H1 (cell line): ENCODE measurements around the gene SRMS. TPM values are rescaled to one million over a fixed set of nuclear protein-coding genes. Genes with fewer than 3 reads are reported as not detected.
A peak's percentile ranks its signal among the peaks of the same experiment; 100 is the strongest.

Experiments
- CTCF ChIA-PET: fragments of 300-600 bp; sonication (Branson Sonifier 250); formaldehyde crosslinking; loops from one replicate; lab custom pipeline; 2021; ENCODE audit not compliant: partially characterized antibody; lab: Charles Lee
- POLR2A ChIA-PET: fragments of 300-600 bp; sonication (Branson Sonifier 250); formaldehyde crosslinking; loops from one replicate; lab custom pipeline; 2021; ENCODE audit warnings: inconsistent platforms; ENCODE audit not compliant: partially characterized antibody; lab: Charles Lee
- DNase-seq, 2 experiments: peaks; one replicate each; pipeline versions ENCODE4 v3.0.0 to v3.0.0-alpha.2; 2010 to 2022; ENCODE audit warnings: low spot score in 2 of 2, low read depth in 1 of 2, mixed read lengths in 1 of 2
- FAIRE-seq: peaks from 2 replicates; lab custom pipeline; 2011; peaks lifted over from hg19 to GRCh38; lab: Jason Lieb, UNC
- H2AFZ ChIP-seq: 2 replicates; pipeline ENCODE4 v1.8.1; 2012; ENCODE audit warnings: low read length, inconsistent platforms
- H2AK5ac ChIP-seq: 2 replicates; pipeline ENCODE4 v1.6.1; 2013; ENCODE audit warnings: low read depth, low read length
- H2BK120ac ChIP-seq: replicated peaks from 2 replicates; pipeline ENCODE3; 2013; ENCODE audit warnings: low read depth, low read length, inconsistent platforms
- H2BK12ac ChIP-seq: 2 replicates; pipeline ENCODE4 v1.6.1; 2013; ENCODE audit warnings: low read depth, low read length
- H2BK15ac ChIP-seq: 2 replicates; pipeline ENCODE4 v1.6.1; 2013; ENCODE audit warnings: low read length
- H2BK20ac ChIP-seq: 2 replicates; pipeline ENCODE4 v1.6.1; 2013; ENCODE audit warnings: low read length
- H2BK5ac ChIP-seq: 2 replicates; pipeline ENCODE4 v1.6.1; 2013; ENCODE audit warnings: low read depth, low read length
- H3K14ac ChIP-seq: 2 replicates; pipeline ENCODE4 v1.6.1; 2013; ENCODE audit warnings: inconsistent platforms; ENCODE audit not compliant: insufficient read length
- H3K18ac ChIP-seq: 2 replicates; pipeline ENCODE4 v1.6.1; 2013; ENCODE audit warnings: low read length; ENCODE audit errors: extremely low read depth
- H3K23ac ChIP-seq: 2 replicates; pipeline ENCODE4 v1.6.1; 2013; ENCODE audit warnings: inconsistent platforms; ENCODE audit not compliant: insufficient read length
- H3K23me2 ChIP-seq: 2 replicates; pipeline ENCODE4 v1.6.1; 2013; ENCODE audit warnings: low read depth, low read length
- H3K27ac ChIP-seq: 2 replicates; pipeline ENCODE4 v1.6.1; 2011; ENCODE audit warnings: low read depth, low read length, inconsistent platforms
- H3K27me3 ChIP-seq, 4 experiments: replicated peaks in 1 of 4; 1 replicate in 1 of 4; 2 replicates in 3 of 4; pipeline versions ENCODE4 v1.6.1 to v1.8.1; 2011 to 2013; ENCODE audit warnings: low read length in 3 of 4, mild to moderate bottlenecking in 3 of 4, inconsistent platforms in 2 of 4, mixed read lengths in 2 of 4, moderate library complexity in 1 of 4; ENCODE audit not compliant: control insufficient read depth in 3 of 4, insufficient read depth in 3 of 4; ENCODE audit errors: extremely low read depth in 1 of 4
- H3K36me3 ChIP-seq, 4 experiments: 2 replicates each; pipeline versions ENCODE4 v1.6.1 to v1.8.1; 2011 to 2013; ENCODE audit warnings: mild to moderate bottlenecking in 4 of 4, low read length in 3 of 4, moderate library complexity in 2 of 4, control low read depth in 1 of 4, inconsistent platforms in 1 of 4; ENCODE audit not compliant: insufficient read depth in 4 of 4, control insufficient read depth in 2 of 4
- H3K4ac ChIP-seq: replicated peaks from 2 replicates; pipeline ENCODE3; 2013; ENCODE audit warnings: low read length, low read depth, mixed read lengths, inconsistent platforms; ENCODE audit not compliant: insufficient read length
- H3K4me1 ChIP-seq, 4 experiments: replicated peaks in 1 of 4; 1 replicate in 1 of 4; 2 replicates in 3 of 4; pipeline versions ENCODE4 v1.6.1 to v1.8.1; 2011 to 2013; ENCODE audit warnings: low read length in 3 of 4, inconsistent platforms in 2 of 4, mixed read lengths in 1 of 4; ENCODE audit not compliant: insufficient read depth in 4 of 4, control insufficient read depth in 3 of 4
- H3K4me2 ChIP-seq, 2 experiments: 2 replicates each; pipeline versions ENCODE4 v1.6.1 to v1.8.1; 2011 to 2013; ENCODE audit warnings: low read depth in 2 of 2, low read length in 2 of 2, control low read depth in 1 of 2, inconsistent platforms in 1 of 2, mild to moderate bottlenecking in 1 of 2; ENCODE audit not compliant: insufficient read depth in 1 of 2
- H3K4me3 ChIP-seq, 4 experiments: fragments of 200-600, 300-600 bp in 1 of 4; sonication (generic), shearing (Covaris generic), sonication (Bioruptor Twin) in 1 of 4; 2 replicates each; pipeline versions ENCODE4 v1.5.1 to v1.8.1; 2011 to 2016; ENCODE audit warnings: low read length in 4 of 4, low read depth in 3 of 4, control low read depth in 2 of 4, inconsistent platforms in 2 of 4, mild to moderate bottlenecking in 2 of 4, mixed read lengths in 1 of 4, moderate library complexity in 1 of 4; ENCODE audit not compliant: insufficient read depth in 2 of 4; ENCODE audit errors: extremely low read depth in 1 of 4
- H3K56ac ChIP-seq: replicated peaks from 2 replicates; pipeline ENCODE3; 2013; ENCODE audit warnings: low read depth, mild to moderate bottlenecking, mixed read lengths, low read length, inconsistent platforms; ENCODE audit not compliant: insufficient read length
- H3K79me1 ChIP-seq: 2 replicates; pipeline ENCODE4 v1.6.1; 2013; ENCODE audit warnings: low read depth, low read length, control low read depth
- H3K79me2 ChIP-seq, 2 experiments: 2 replicates each; pipeline versions ENCODE4 v1.6.1 to v1.8.1; 2012 to 2013; ENCODE audit warnings: low read length in 2 of 2, mild to moderate bottlenecking in 2 of 2, inconsistent platforms in 1 of 2; ENCODE audit not compliant: insufficient read depth in 2 of 2, control insufficient read depth in 1 of 2
- H3K9ac ChIP-seq, 4 experiments: replicated peaks in 1 of 4; 1 replicate in 1 of 4; 2 replicates in 3 of 4; pipeline versions ENCODE4 v1.6.1 to v1.8.1; 2011 to 2013; ENCODE audit warnings: low read depth in 3 of 4, low read length in 3 of 4, control low read depth in 2 of 4, mild to moderate bottlenecking in 2 of 4, moderate library complexity in 2 of 4, inconsistent platforms in 1 of 4; ENCODE audit errors: extremely low read depth in 1 of 4
- H3K9me3 ChIP-seq, 2 experiments: 2 replicates each; pipeline versions ENCODE4 v1.6.1 to v1.8.1; 2012 to 2013; ENCODE audit warnings: mild to moderate bottlenecking in 2 of 2, moderate library complexity in 2 of 2, control low read depth in 1 of 2, inconsistent platforms in 1 of 2, low read depth in 1 of 2, low read length in 1 of 2, mixed read lengths in 1 of 2; ENCODE audit not compliant: insufficient read depth in 2 of 2
- H4K20me1 ChIP-seq, 2 experiments: replicated peaks in 1 of 2; 2 replicates each; pipeline versions ENCODE3 to v1.8.1; 2011 to 2013; ENCODE audit warnings: inconsistent platforms in 2 of 2, low read length in 2 of 2, mild to moderate bottlenecking in 1 of 2; ENCODE audit not compliant: insufficient read depth in 2 of 2, control insufficient read depth in 1 of 2
- H4K5ac ChIP-seq: 2 replicates; pipeline ENCODE4 v1.6.1; 2013; ENCODE audit warnings: low read length, low read depth, mixed read lengths, inconsistent platforms; ENCODE audit not compliant: insufficient read length
- H4K8ac ChIP-seq: 2 replicates; pipeline ENCODE4 v1.8.0; 2013; ENCODE audit warnings: mild to moderate bottlenecking, moderate library complexity, low read length, inconsistent platforms; ENCODE audit not compliant: insufficient read depth; ENCODE audit errors: extremely low read depth
- H4K91ac ChIP-seq: replicated peaks from 2 replicates; pipeline ENCODE3; 2013; ENCODE audit warnings: low read length, mixed read lengths, inconsistent platforms; ENCODE audit not compliant: insufficient read length
- ATF3 ChIP-seq: IDR thresholded peaks from 2 replicates; pipeline ENCODE4 v1.6.1; 2011; ENCODE audit warnings: low read depth, mild to moderate bottlenecking, low read length; ENCODE audit not compliant: insufficient read depth
- BACH1 ChIP-seq: IDR thresholded peaks from 2 replicates; pipeline ENCODE4 v1.6.1; 2012; ENCODE audit warnings: low read length, improper control_type of control experiment
- CBX8 ChIP-seq: fragments of 300-800, 300-1000 bp; sonication (generic); IDR thresholded peaks from 2 replicates; pipeline ENCODE4 v1.7.1; 2016; ENCODE audit warnings: low read depth, low read length, borderline replicate concordance
- CTBP2 ChIP-seq: IDR thresholded peaks from 2 replicates; pipeline ENCODE4 v1.7.0; 2011; ENCODE audit warnings: borderline replicate concordance, mild to moderate bottlenecking, moderate library complexity, mixed read lengths, low read length; ENCODE audit not compliant: insufficient read depth, insufficient read length
- MAFK ChIP-seq: IDR thresholded peaks from 2 replicates; pipeline ENCODE4 v1.6.1; 2012; ENCODE audit warnings: low read depth, mild to moderate bottlenecking, improper control_type of control experiment, low read length
- NRF1 ChIP-seq: IDR thresholded peaks from 2 replicates; pipeline ENCODE4 v1.6.1; 2011; ENCODE audit warnings: mild to moderate bottlenecking, low read depth, low read length, improper control_type of control experiment
- POLR2AphosphoS5 ChIP-seq: IDR thresholded peaks from 2 replicates; pipeline ENCODE4 v1.6.1; 2011; ENCODE audit warnings: low read depth, low read length
- RFX5 ChIP-seq: IDR thresholded peaks from 2 replicates; pipeline ENCODE4 v1.6.1; 2011; ENCODE audit warnings: low read depth, low read length, improper control_type of control experiment, borderline replicate concordance
- SIN3A ChIP-seq, 2 experiments: IDR thresholded peaks in 1 of 2; conservative IDR thresholded peaks in 1 of 2; 2 replicates each; pipeline ENCODE4 v1.6.1; 2011 to 2012; ENCODE audit warnings: low read length in 2 of 2, improper control_type of control experiment in 1 of 2, low read depth in 1 of 2, mild to moderate bottlenecking in 1 of 2
- SUZ12 ChIP-seq: fragments of 200-600 bp; sonication (generic); IDR thresholded peaks from 2 replicates; pipeline ENCODE4 v1.6.1; 2012; ENCODE audit warnings: mild to moderate bottlenecking, inconsistent platforms, low read length, moderate library complexity, mixed read lengths
- TAF7 ChIP-seq: optimal IDR thresholded peaks from 2 replicates; pipeline ENCODE3; 2011; ENCODE audit warnings: low read depth, mild to moderate bottlenecking, inconsistent platforms, low read length, moderate library complexity, borderline replicate concordance
- WGBS, 2 experiments: shearing (Covaris generic) in 1 of 2; methylation state at CpG; one replicate each; pipeline versions ENCODE4 v1.1.6 to v1.1.7; 2013 to 2015; ENCODE audit warnings: low lambda C conversion rate in 2 of 2, mixed read lengths in 2 of 2, inconsistent platforms in 1 of 2, low coverage in 1 of 2, missing lambda C conversion rate in 1 of 2; ENCODE audit not compliant: insufficient replicate concordance in 2 of 2, insufficient coverage in 1 of 2, insufficient read length in 1 of 2; ENCODE audit errors: extremely low coverage in 1 of 2, missing lambda C conversion rate in 1 of 2; 5-methylcytosine and 5-hydroxymethylcytosine counted together
- polyA plus RNA-seq, 7 experiments: library from polyadenylated mRNA; depleted of rRNA in 3 of 7; stranded (reverse) in 5 of 7; unstranded in 2 of 7; fragments of >200 nt in 5 of 7; fragments of 200-250 nt in 2 of 7; gene quantifications; 1 replicate in 5 of 7; 2 replicates in 1 of 7; 4 replicates in 1 of 7; pipeline versions ENCODE4 v1.2.1 to v1.2.3, GENCODE V29; 2011 to 2013; ENCODE audit warnings: missing spikeins in 2 of 7, mixed read lengths in 2 of 7
- total RNA-seq: library from RNA; stranded (reverse); fragmentation: NEBNext Ultra II Directional; extraction: Animal tissue kit (Norgen Biotek cat#: 25700); gene quantifications from 2 replicates; pipeline ENCODE4 v1.2.1, GENCODE V29; 2021

SRMS gene
- total and polyA plus RNA-seq, 2 of the 8 experiments (the other 6 are each of a cell fraction or from before 2014, with no cell fraction given): 0.39 to 0.76 TPM

GRCh38 chr20:63536241-63536977 is 11.1 kb downstream of the SRMS start:
- no peaks in the 10 kb centered on the region for H3K9me3 ChIP-seq
- no peak overlapping the region for H3K4me2 ChIP-seq
- no peak overlapping the region for H2BK15ac ChIP-seq
- peak overlapping the region; percentile 75; the same call in 1 of the 2 replicates for H2BK12ac ChIP-seq
- H2AFZ ChIP-seq: no peak overlapping the region
- H3K9ac ChIP-seq: no peak overlapping the region; a peak in 1 of 7 replicates
- peaks cover 0 to 23% (median 3%) of the 10 kb centered on the region in 4 experiments; a peak in 5 of 7 replicates for H3K4me1 ChIP-seq
- H3K27ac ChIP-seq: no peak overlapping the region
- H3K79me1 ChIP-seq: no peaks in the 10 kb centered on the region; the same call in 1 of the 2 replicates
- no peak overlapping the region for H3K4ac ChIP-seq
- POLR2A ChIA-PET: interaction anchor here (0.6 to 3.7 kb wide), 10 partner anchors 9 to 1420 kb away, joined by 3 to 26 read pairs (median 3); partner anchors contain the start of genes PPDPF and STMN3
- no peak overlapping the region for H2AK5ac ChIP-seq
- no peak overlapping the region for H3K56ac ChIP-seq
- no peak overlapping the region for H3K14ac ChIP-seq
- TF ChIP-seq TAF7 (no peak), BACH1 (no peak), POLR2AphosphoS5 (no peak), CTBP2 (no peak), ATF3 (no peak), CBX8 (no peak), SUZ12 (no peak), SIN3A (conservative IDR thresholded peaks at IDR 0.05 in 1 of 2, IDR thresholded peaks at IDR 0.05 in 1 of 2; ENCODE audit: low read depth in 1 of 2, low read length in 2 of 2) (no peak), RFX5 (no peak), MAFK (no peak), NRF1 (no peak)
- no peak overlapping the region for H4K5ac ChIP-seq
- FAIRE-seq: no peak
- no peak overlapping the region; the same call in none of the 2 replicates for H4K8ac ChIP-seq
- peak overlapping the region; percentile 44; the same call in 1 of the 2 replicates for H2BK5ac ChIP-seq
- 88% methylated on average over 34 of the region's 35 CpGs; no CpG with 5 or more reads in 1 of the 2 experiments for WGBS, 2 experiments
- no peaks in the 10 kb centered on the region for H3K27me3 ChIP-seq
- H3K36me3 ChIP-seq: no peaks in the 10 kb centered on the region
- H2BK20ac ChIP-seq: no peak overlapping the region
- peaks cover 3% of the 10 kb centered on the region; the same call in 1 of the 2 replicates for H3K23me2 ChIP-seq
- H4K20me1 ChIP-seq: peaks cover 0 to 3% of the 10 kb centered on the region in 2 experiments
- H3K79me2 ChIP-seq: no peaks in the 10 kb centered on the region
- CTCF ChIA-PET: interaction anchor here (0.6 to 4.8 kb wide), 24 partner anchors 10 to 265 kb away, joined by 3 to 23 read pairs (median 6); partner anchors contain the start of genes FNDC11, HELZ2, LIME1 and SRMS
- H2BK120ac ChIP-seq: no peak overlapping the region
- no peak overlapping the region for H3K4me3 ChIP-seq
- no peak for DNase-seq
- no peak overlapping the region for H3K23ac ChIP-seq
- no peak overlapping the region; the same call in 1 of the 2 replicates for H3K18ac ChIP-seq
- H4K91ac ChIP-seq: no peak overlapping the region
